UCSD-AML1 (cell line): Measurements from ENCODE around the gene BARHL1.

ENCODE experiments used
- DNase-seq: peaks from one replicate; lab custom pipeline; 2025; ENCODE audit not compliant: unreplicated experiment; lab: John Stamatoyannopoulos, UW

BARHL1 gene

DNA sequence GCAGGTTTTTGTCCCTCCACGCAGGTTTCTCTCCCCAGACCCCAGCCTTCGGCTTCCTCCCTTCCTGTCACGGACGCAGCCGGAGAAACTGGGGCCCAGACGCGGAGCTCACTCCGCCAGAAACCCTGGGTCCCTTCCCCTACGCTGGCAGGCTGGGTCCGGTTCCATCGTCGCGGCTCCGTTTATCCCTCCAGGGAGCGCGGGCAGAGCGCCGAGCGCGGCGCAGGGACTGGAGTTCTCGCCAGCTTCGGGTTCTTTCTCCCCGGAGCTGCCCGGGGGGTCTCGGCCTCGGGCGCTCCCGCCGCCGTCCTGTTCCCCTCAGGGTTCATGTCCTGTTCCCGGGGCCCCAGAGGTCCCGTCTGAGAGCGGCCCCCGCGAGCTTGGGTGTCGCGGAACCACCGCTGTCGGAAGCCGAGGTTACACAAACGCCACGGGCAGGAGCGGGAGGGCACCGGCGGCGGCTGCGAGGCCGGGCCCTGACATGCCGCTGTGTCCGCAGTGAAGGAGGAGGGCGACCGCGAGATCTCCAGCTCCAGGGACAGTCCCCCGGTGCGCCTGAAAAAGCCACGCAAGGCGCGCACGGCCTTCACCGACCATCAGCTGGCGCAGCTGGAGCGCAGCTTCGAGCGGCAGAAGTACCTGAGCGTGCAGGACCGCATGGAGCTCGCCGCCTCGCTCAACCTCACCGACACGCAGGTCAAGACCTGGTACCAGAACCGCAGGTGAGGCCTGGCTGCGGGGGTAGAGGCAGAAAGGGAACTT is 4.6 kb downstream of the BARHL1 start:
- DNase-seq: no peak

- DNase-seq: no peak
These were observed 5.2 kb downstream of the BARHL1 start for GRCh38 chr9:132587592-132587955.

DNA sequence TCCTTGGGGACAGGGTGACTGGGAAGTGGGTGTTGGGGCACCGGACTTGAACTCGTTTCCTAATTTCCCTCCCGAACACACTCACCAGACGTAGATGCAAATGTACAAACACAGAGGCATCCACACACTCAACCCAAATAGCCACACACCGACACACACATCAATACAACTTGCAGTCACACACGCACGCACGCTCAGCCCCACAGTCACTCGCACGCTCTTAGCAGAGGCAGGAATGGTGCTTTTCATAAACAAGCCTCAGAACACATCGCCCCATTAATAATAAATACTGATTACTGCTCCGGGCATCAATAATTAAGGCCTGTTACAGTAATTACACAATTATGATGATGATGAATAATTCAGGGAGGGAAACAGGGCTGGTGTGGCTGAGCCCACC is 5.7 kb downstream of the BARHL1 start:
- no peak for DNase-seq

GRCh38 chr9:132588501-132589147 is 6.2 kb downstream of the BARHL1 start:
- no peak for DNase-seq

- no peak for DNase-seq
These were observed 7.0 kb downstream of the BARHL1 start for GRCh38 chr9:132589148-132590036.

- no peak for DNase-seq
These were observed 7.6 kb downstream of the BARHL1 start for GRCh38 chr9:132590037-132590317.

DNA sequence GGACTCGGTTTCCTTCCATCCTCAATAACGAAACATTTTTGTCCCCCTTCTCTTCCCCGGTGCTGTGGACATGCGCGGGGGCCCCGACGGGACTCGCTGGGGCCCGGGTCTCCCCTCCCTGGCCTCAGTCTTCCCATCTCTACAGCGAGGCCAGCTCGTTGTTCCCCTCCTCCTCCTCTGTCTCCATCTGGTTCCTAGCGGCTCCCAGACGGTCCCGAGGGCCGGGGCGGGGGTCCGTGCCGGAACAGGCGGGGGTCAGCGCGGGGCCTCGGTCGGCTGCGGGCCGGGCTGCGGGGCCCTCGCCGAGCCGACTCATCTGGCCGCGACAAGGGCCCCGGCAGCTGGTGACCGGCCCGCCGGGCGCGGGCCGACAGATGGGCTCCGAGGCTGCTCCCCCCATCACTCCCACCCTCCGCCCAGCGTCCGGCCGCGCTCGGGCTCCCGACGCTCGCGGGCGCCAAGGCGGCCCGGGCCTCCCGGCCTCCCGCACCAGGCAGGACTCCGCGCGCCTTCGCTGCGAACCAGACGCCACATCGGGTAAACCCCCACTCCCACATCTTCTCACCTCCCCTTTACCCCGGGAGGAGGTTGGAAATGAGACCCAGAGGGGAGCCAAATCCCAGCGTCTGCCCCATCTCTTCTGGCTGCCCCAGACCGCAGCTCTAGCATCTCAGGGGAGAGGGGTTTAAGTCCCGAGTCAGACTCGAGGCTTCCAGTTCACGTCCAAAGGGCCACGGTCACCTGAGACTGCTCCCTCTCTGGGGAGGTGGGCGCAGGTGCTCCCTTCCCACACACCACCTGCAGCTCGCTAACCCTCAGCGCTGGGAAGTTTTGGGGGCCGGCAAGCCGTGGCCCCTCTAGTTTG is 8.1 kb downstream of the BARHL1 start:
- no peak for DNase-seq

GRCh38 chr9:132591244-132591643 is 8.8 kb downstream of the BARHL1 start:
- no peak for DNase-seq

GRCh38 chr9:132591751-132592314 is 9.4 kb downstream of the BARHL1 start:
- DNase-seq: no peak

GRCh38 chr9:132592451-132592850 is 10.0 kb downstream of the BARHL1 start:
- no peak for DNase-seq

DNA sequence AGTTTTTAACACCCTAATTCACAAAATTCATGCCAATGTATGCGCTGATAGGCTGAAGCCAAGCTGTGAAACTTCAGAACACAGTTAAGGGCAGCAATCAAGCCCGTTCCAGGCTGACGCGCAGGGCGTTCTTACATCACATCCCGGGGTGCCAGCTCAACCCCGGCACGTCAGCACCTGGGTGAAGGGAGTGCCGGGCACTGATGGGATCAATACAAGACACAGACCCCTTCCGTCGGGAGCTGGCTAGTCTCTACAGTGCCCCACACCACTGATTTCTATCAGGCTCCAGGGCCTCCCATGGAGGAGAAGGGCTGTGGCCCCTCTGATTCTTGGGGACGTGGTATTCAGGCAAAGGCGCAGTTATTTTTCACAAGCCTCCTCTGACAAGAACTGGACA is 12.0 kb downstream of the BARHL1 start:
- no peak for DNase-seq

- no peak for DNase-seq
These were observed 12.9 kb downstream of the BARHL1 start for GRCh38 chr9:132595319-132595718.

DNA sequence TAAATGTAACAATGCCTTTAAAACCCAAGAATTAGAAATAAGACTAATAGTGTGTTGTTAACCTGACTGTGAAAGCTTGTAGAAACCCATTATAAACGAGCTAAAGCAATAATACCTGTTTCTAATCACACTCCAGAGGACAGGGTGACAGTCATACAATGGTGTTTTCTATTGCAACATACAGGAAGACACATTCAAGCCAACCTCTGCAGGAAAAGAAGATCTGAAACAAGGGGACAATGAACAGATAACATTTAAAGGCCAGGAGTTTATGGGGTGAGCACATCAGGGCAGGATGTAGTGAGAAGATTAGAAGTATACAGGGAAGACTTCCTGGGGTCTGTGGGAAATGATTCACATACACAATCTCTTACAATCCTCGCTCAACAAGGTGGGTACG is 13.8 kb downstream of the BARHL1 start:
- no peak for DNase-seq

DNA sequence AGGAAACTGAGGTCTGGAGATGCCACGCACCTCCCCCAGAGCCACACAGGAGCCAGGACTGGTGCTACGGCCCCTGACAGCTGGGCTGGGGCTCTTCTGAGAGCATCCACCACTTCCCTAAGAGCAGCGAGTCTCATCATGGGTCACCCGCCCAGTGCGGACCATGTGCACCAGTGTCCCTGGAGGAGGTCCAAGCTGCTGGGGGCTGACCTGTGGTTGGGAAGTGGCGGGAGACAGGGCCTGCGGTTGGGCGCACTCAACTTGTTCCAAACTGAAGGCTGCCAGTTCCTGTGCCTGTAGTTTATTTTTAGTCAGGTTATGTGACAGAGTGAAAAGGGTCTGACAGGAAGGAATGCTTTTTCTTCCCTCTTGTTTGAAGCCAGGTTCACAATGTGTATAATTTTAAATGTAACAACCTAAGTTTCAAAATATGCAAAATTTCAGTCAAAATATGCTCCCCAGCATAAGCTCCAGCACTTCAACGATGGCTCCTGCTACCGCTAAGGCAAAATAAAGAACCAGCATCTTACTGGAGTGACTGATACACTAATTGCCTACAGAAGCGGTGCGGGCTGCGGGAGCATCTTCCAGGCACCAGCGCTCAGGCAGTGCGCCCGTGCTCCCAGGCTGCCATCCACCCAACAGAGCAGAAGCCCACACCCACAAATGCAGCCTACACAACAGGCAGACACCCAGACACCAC is 14.8 kb downstream of the BARHL1 start:
- DNase-seq: peak; percentile 75

GRCh38 chr9:132600326-132600984 is 18.0 kb downstream of the BARHL1 start:
- DNase-seq: no peak

GRCh38 chr9:132602207-132602606 is 19.8 kb downstream of the BARHL1 start:
- DNase-seq: no peak

- no peak for DNase-seq
These were observed 23.0 kb downstream of the BARHL1 start for GRCh38 chr9:132605387-132605786.

- no peak for DNase-seq
These were observed 23.7 kb downstream of the BARHL1 start for GRCh38 chr9:132606066-132606465.

- DNase-seq: no peak
These were observed 26.8 kb downstream of the BARHL1 start for GRCh38 chr9:132609184-132609583.

DNA sequence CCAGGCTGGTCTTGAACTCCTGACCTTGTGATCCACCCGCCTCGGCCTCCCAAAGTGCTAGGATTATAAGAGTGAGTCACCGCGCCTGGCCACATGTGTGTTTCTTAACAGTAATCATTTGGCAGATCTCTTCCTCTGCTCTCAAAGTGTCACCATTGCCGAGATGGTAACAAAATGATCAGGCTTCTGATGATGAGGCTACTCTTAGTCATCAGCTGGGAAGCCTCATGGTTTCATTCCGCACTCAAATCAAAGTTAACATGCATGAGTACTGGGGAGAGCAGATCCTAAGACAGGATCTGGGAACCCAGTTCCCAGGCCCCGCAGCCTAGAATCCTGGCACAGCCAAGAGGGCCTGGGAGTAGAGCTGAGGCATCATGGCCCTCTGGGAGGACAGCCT is 27.4 kb downstream of the BARHL1 start:
- no peak for DNase-seq
